HEK293 (cell line): ENCODE data around the gene PPP1R12C.

Experiments used
- CTCF ChIA-PET: fragments of 350-600 bp; formaldehyde crosslinking; extraction: SDS; loops from one replicate; lab custom pipeline; 2021; ENCODE audit warnings: antibody characterized with exemption; lab: Yijun Ruan, JAX
- POLR2A ChIA-PET: fragments of 300-600 bp; formaldehyde crosslinking; extraction: SDS; loops from one replicate; lab custom pipeline; 2020; ENCODE audit warnings: antibody characterized with exemption, inconsistent platforms; lab: Yijun Ruan, JAX
- H3K27ac ChIP-seq: fragments of 200-500 bp; sonication (Bioruptor generic); 2 replicates; pipeline ENCODE4 v1.5.1; 2014; ENCODE audit warnings: low read depth, low read length, control low read depth, inconsistent platforms; ENCODE audit errors: extremely low read depth
- H3K36me3 ChIP-seq, 2 experiments: fragments of 200-500 bp in 1 of 2; sonication (Bioruptor generic) in 1 of 2; 1 replicate in 1 of 2; 2 replicates in 1 of 2; pipeline ENCODE4 v1.5.1; 2014 to 2017; ENCODE audit warnings: inconsistent platforms in 2 of 2, low read length in 2 of 2; ENCODE audit not compliant: control insufficient read depth in 2 of 2, insufficient read depth in 1 of 2
- H3K4me1 ChIP-seq: fragments of 200-500 bp; sonication (Bioruptor generic); 2 replicates; pipeline ENCODE4 v1.5.1; 2014; ENCODE audit warnings: mild to moderate bottlenecking, low read length, inconsistent platforms; ENCODE audit not compliant: control insufficient read depth, insufficient read depth
- H3K4me3 ChIP-seq: 2 replicates; pipeline ENCODE4 v1.5.1; 2011; ENCODE audit warnings: low read depth, mild to moderate bottlenecking, control low read depth, low read length, moderate library complexity
- H3K9me3 ChIP-seq: fragments of 200-500 bp; sonication (Bioruptor generic); 2 replicates; pipeline ENCODE4 v1.5.1; 2014; ENCODE audit warnings: low read depth, low read length, inconsistent platforms; ENCODE audit not compliant: control insufficient read depth, insufficient read depth
- GFI1B ChIP-seq: fragments of 450-650 bp; formaldehyde crosslinking; IDR thresholded peaks from 2 replicates; pipeline ENCODE4 v1.5.1; 2016; ENCODE audit warnings: missing biosample characterization, missing genetic modification characterization
- HOXD13 ChIP-seq: sonication (generic); formaldehyde crosslinking; IDR thresholded peaks from 2 replicates; pipeline ENCODE4 v1.8.0; 2022; ENCODE audit warnings: missing genetic modification reagents, borderline replicate concordance
- ZBTB21 ChIP-seq: fragments of 450-650 bp; formaldehyde crosslinking; IDR thresholded peaks from 2 replicates; pipeline ENCODE4 v1.5.1; 2017; ENCODE audit warnings: missing biosample characterization, missing genetic modification characterization
- ZBTB6 ChIP-seq: fragments of 450-650 bp; formaldehyde crosslinking; IDR thresholded peaks from 2 replicates; pipeline ENCODE4 v1.5.1; 2017; ENCODE audit warnings: missing biosample characterization, missing genetic modification characterization
- ZIC2 ChIP-seq: fragments of 450-650 bp; formaldehyde crosslinking; IDR thresholded peaks from 2 replicates; pipeline ENCODE4 v1.5.1; 2016; ENCODE audit warnings: missing biosample characterization, missing genetic modification characterization
- ZNF10 ChIP-seq: fragments of 450-650 bp; formaldehyde crosslinking; IDR thresholded peaks from 2 replicates; pipeline ENCODE4 v1.5.1; 2017; ENCODE audit warnings: missing biosample characterization, missing genetic modification characterization
- ZNF121 ChIP-seq: fragments of 450-650 bp; formaldehyde crosslinking; IDR thresholded peaks from 2 replicates; pipeline ENCODE4 v1.5.1; 2016; ENCODE audit warnings: missing biosample characterization, missing genetic modification characterization
- ZNF132 ChIP-seq: fragments of 450-650 bp; formaldehyde crosslinking; IDR thresholded peaks from 2 replicates; pipeline ENCODE4 v1.5.1; 2017; ENCODE audit warnings: missing biosample characterization, missing genetic modification characterization, borderline replicate concordance
- ZNF19 ChIP-seq: fragments of 450-650 bp; formaldehyde crosslinking; IDR thresholded peaks from 2 replicates; pipeline ENCODE4; 2016; ENCODE audit warnings: missing biosample characterization, missing genetic modification characterization, low read depth
- ZNF211 ChIP-seq: fragments of 450-650 bp; formaldehyde crosslinking; IDR thresholded peaks from 2 replicates; pipeline ENCODE4 v1.5.1; 2016; ENCODE audit warnings: low read depth, missing biosample characterization, missing genetic modification characterization
- ZNF335 ChIP-seq: fragments of 450-650 bp; formaldehyde crosslinking; conservative IDR thresholded peaks from 2 replicates; pipeline ENCODE4 v1.5.1; 2016; ENCODE audit warnings: missing biosample characterization, missing genetic modification characterization
- ZNF354C ChIP-seq: fragments of 450-650 bp; formaldehyde crosslinking; IDR thresholded peaks from 2 replicates; pipeline ENCODE4 v1.5.1; 2016; ENCODE audit warnings: missing biosample characterization, missing genetic modification characterization, low read depth, borderline replicate concordance
- ZNF366 ChIP-seq: fragments of 450-650 bp; formaldehyde crosslinking; conservative IDR thresholded peaks from 2 replicates; pipeline ENCODE4 v1.5.1; 2016; ENCODE audit warnings: missing biosample characterization, missing genetic modification characterization
- ZNF394 ChIP-seq: fragments of 450-650 bp; formaldehyde crosslinking; IDR thresholded peaks from 2 replicates; pipeline ENCODE4 v1.5.1; 2016; ENCODE audit warnings: missing biosample characterization, missing genetic modification characterization, mild to moderate bottlenecking, moderate library complexity, borderline replicate concordance
- ZNF670 ChIP-seq: fragments of 450-650 bp; formaldehyde crosslinking; IDR thresholded peaks from 2 replicates; pipeline ENCODE4 v1.5.1; 2016; ENCODE audit warnings: missing biosample characterization, missing genetic modification characterization, low read depth
- ZNF792 ChIP-seq: fragments of 450-650 bp; formaldehyde crosslinking; IDR thresholded peaks from 2 replicates; pipeline ENCODE4 v1.5.1; 2016; ENCODE audit warnings: missing biosample characterization, missing genetic modification characterization
- ZSCAN16 ChIP-seq: fragments of 450-650 bp; formaldehyde crosslinking; IDR thresholded peaks from 2 replicates; pipeline ENCODE4 v1.5.1; 2016; ENCODE audit warnings: missing biosample characterization, missing genetic modification characterization
- ZSCAN18 ChIP-seq: fragments of 450-650 bp; formaldehyde crosslinking; IDR thresholded peaks from 2 replicates; pipeline ENCODE4 v1.5.1; 2016; ENCODE audit warnings: missing biosample characterization, missing genetic modification characterization
- TF ChIP-seq, protein P1 (sequence below): fragments of 450-650 bp; formaldehyde crosslinking; IDR thresholded peaks from 2 replicates; pipeline ENCODE4 v1.5.1; 2016; ENCODE audit warnings: missing biosample characterization, missing genetic modification characterization
- TF ChIP-seq, protein P2 (sequence below): fragments of 450-650 bp; formaldehyde crosslinking; IDR thresholded peaks from 2 replicates; pipeline ENCODE4 v1.5.1; 2016; ENCODE audit warnings: missing biosample characterization, missing genetic modification characterization
- TF ChIP-seq, protein P3 (sequence below): fragments of 450-650 bp; IDR thresholded peaks from 2 replicates; pipeline ENCODE4 v1.5.1; 2018; ENCODE audit warnings: missing biosample characterization, mild to moderate bottlenecking, missing genetic modification characterization
- TF ChIP-seq, protein P4 (sequence below): fragments of 450-650 bp; formaldehyde crosslinking; IDR thresholded peaks from 2 replicates; pipeline ENCODE4 v1.5.1; 2016; ENCODE audit warnings: missing biosample characterization, missing genetic modification characterization

PPP1R12C gene

DNA sequence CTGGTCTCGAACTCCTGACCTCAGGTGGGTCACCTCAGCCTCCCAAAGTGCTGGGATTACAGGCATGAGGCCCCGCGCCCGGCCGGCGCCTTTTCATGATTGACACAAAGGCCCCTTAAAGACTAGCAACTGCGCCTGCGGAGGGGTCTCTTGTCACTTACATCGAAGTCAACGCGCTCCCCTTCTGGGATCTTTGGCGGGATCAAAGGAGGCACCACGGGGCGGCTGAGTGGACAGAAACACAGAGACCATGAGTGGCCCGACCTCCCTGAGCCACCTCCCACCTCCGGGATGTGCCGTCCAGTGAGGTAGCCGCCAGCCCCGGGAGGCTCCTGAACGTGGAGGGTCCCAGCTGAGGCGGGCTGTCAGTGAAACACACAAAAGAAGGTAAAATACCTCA, 24.3 kb upstream of the PPP1R12C start:
- Histone ChIP-seq H3K27ac (no peak overlapping the region), H3K4me3 (no peak overlapping the region), H3K9me3 (no peaks in the 10 kb centered on the region), H3K36me3 (no peaks in the 10 kb centered on the region; a peak in 1 of 3 replicates), H3K4me1 (no peaks in the 10 kb centered on the region)
- TF ChIP-seq ZNF335 (tag by site-specific recombination) (peak; percentile 7; the same call in 1 of the 2 replicates), ZNF132 (tag by site-specific recombination) (no peak)
- ChIA-PET POLR2A (interaction anchor here (0.5 to 2.4 kb wide), 10 partner anchors 18 to 490 kb away, joined by 3 to 19 read pairs (median 6); partner anchors contain the start of genes NAT14, PPP1R12C and UBE2S), CTCF (interaction anchor here (0.6 to 6.4 kb wide), 45 partner anchors 9 to 739 kb away, joined by 3 to 107 read pairs (median 5); partner anchors contain the start of genes DNAAF3, SYT5 and TNNI3)

GRCh38 chr19:55137915-55138314, 20.5 kb upstream of the PPP1R12C start:
- Histone ChIP-seq H3K4me1 (no peaks in the 10 kb centered on the region), H3K27ac (no peak overlapping the region), H3K9me3 (no peaks in the 10 kb centered on the region), H3K36me3 (no peaks in the 10 kb centered on the region; a peak in 1 of 3 replicates), H3K4me3 (no peak overlapping the region)
- TF ChIP-seq ZNF354C (tag by site-specific recombination): no peak
- TF ChIP-seq, protein P1, sequence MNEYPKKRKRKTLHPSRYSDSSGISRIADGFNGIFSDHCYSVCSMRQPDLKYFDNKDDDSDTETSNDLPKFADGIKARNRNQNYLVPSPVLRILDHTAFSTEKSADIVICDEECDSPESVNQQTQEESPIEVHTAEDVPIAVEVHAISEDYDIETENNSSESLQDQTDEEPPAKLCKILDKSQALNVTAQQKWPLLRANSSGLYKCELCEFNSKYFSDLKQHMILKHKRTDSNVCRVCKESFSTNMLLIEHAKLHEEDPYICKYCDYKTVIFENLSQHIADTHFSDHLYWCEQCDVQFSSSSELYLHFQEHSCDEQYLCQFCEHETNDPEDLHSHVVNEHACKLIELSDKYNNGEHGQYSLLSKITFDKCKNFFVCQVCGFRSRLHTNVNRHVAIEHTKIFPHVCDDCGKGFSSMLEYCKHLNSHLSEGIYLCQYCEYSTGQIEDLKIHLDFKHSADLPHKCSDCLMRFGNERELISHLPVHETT (tag by site-specific recombination): no peak
- no peak for TF ChIP-seq ZNF394
- ChIA-PET CTCF (no interaction called here), POLR2A (no interaction called here)

DNA sequence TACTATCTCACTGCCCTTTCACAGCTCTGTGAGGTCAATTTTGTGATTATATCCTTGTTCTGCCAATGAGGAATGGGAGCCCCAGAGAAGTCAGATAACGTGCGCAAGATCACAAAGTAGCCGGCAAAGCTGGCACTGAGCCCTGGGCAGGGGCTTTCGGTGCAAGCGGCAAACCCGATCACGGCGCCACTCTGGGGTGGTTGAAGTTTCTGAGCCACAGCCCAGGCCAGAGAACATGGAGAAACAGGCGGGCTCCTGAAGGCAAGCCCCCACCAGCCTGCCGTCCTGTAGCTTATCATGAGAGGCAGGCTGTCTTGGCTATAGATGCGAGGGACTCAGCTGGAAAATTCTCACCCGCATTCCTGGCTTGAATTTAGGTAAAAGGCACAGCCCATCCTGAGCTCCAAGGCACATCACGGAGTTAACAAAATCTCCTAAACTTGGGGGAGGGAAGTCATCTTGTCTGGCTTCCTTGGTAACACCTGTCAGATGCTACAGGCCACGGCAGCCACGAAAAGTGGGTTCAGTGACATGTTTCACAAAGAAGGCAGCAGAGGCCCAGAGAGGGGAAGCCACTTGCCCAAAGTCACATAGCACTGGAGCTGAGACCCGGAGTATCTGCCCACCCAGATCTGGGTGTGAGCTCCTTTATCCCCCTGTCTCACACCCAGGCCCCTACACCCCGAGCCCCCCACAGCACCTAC, 19.1 kb upstream of the PPP1R12C start:
- Histone ChIP-seq H3K27ac (no peak overlapping the region), H3K9me3 (no peaks in the 10 kb centered on the region), H3K36me3 (no peaks in the 10 kb centered on the region; a peak in 1 of 3 replicates), H3K4me1 (no peaks in the 10 kb centered on the region), H3K4me3 (no peak overlapping the region)
- POLR2A ChIA-PET: no interaction called here
- CTCF ChIA-PET: interaction anchor here (0.6 to 2.0 kb wide), 18 partner anchors 8 to 658 kb away, joined by 3 to 12 read pairs (median 4); partner anchors contain the start of gene DNAAF3
- TF ChIP-seq ZSCAN16 (tag by site-specific recombination) (no peak), ZIC2 (tag by site-specific recombination) (no peak), ZBTB21 (tag by site-specific recombination) (no peak), ZNF670 (tag by site-specific recombination) (no peak), ZNF19 (tag by site-specific recombination) (no peak), ZNF211 (tag by site-specific recombination) (no peak), ZNF10 (tag by site-specific recombination) (no peak), GFI1B (tag by site-specific recombination) (no peak), ZSCAN18 (no peak), ZNF792 (tag by site-specific recombination) (no peak), HOXD13 (CRISPR knock-in tag) (no peak), ZBTB6 (tag by site-specific recombination) (no peak), ZNF366 (no peak), ZNF121 (tag by site-specific recombination) (no peak)
- TF ChIP-seq, protein P2, sequence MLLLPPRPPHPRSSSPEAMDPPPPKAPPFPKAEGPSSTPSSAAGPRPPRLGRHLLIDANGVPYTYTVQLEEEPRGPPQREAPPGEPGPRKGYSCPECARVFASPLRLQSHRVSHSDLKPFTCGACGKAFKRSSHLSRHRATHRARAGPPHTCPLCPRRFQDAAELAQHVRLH (tag by site-specific recombination): no peak
- TF ChIP-seq, protein P3, sequence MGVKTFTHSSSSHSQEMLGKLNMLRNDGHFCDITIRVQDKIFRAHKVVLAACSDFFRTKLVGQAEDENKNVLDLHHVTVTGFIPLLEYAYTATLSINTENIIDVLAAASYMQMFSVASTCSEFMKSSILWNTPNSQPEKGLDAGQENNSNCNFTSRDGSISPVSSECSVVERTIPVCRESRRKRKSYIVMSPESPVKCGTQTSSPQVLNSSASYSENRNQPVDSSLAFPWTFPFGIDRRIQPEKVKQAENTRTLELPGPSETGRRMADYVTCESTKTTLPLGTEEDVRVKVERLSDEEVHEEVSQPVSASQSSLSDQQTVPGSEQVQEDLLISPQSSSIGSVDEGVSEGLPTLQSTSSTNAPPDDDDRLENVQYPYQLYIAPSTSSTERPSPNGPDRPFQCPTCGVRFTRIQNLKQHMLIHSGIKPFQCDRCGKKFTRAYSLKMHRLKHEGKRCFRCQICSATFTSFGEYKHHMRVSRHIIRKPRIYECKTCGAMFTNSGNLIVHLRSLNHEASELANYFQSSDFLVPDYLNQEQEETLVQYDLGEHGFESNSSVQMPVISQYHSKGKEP (tag by site-specific recombination): no peak
- TF ChIP-seq, protein P4, sequence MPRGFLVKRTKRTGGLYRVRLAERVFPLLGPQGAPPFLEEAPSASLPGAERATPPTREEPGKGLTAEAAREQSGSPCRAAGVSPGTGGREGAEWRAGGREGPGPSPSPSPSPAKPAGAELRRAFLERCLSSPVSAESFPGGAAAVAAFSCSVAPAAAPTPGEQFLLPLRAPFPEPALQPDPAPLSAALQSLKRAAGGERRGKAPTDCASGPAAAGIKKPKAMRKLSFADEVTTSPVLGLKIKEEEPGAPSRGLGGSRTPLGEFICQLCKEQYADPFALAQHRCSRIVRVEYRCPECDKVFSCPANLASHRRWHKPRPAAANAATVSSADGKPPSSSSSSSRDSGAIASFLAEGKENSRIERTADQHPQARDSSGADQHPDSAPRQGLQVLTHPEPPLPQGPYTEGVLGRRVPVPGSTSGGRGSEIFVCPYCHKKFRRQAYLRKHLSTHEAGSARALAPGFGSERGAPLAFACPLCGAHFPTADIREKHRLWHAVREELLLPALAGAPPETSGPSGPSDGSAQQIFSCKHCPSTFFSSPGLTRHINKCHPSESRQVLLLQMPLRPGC (tag by site-specific recombination): no peak
